K562 (cell line): ENCODE data around the gene EFCAB9. TPM values are rescaled to one million over a fixed set of nuclear protein-coding genes. Genes with fewer than 3 reads are reported as not detected.

Source experiments
- LCOR ChIP-seq: sonication (generic); formaldehyde crosslinking; IDR thresholded peaks from 2 replicates; pipeline ENCODE4 v1.8.0; 2022; ENCODE audit warnings: mild to moderate bottlenecking, missing genetic modification reagents
- NCOA6 ChIP-seq: fragments of 450-650 bp; IDR thresholded peaks from 2 replicates; pipeline ENCODE4 v1.6.1; 2017; ENCODE audit warnings: mild to moderate bottlenecking
- NR2F6 ChIP-seq: fragments of 450-650 bp; formaldehyde crosslinking; IDR thresholded peaks from 2 replicates; pipeline ENCODE4 v1.4.0; 2020; ENCODE audit warnings: mild to moderate bottlenecking
- SMARCA5 ChIP-seq: fragments of 450-650 bp; IDR thresholded peaks from 2 replicates; pipeline ENCODE4 v1.6.1; 2016
- SRF ChIP-seq, 2 experiments: fragments of 250-450, 450-650 bp in 1 of 2; sonication (Bioruptor Pico) in 1 of 2; sonication (generic) in 1 of 2; formaldehyde crosslinking; IDR thresholded peaks; 2 replicates each; pipeline versions ENCODE4 v1.5.0 to v1.5.1; 2020 to 2022; ENCODE audit warnings: mild to moderate bottlenecking in 1 of 2, missing genetic modification reagents in 1 of 2
- polyA plus RNA-seq, 8 experiments: library from polyadenylated mRNA; depleted of rRNA in 4 of 8; stranded (reverse) in 5 of 8; unstranded in 3 of 8; fragments of >200 nt; fragmentation: Nextera tagmentation in 2 of 8; fragmentation: Illumina TruSeq in 1 of 8; extraction: Ambion mirVana in 2 of 8; extraction: Trizol in 1 of 8; gene quantifications; 2 replicates each; pipeline versions ENCODE4 v1.2.1 to v1.2.3, GENCODE V29; 2011 to 2014; ENCODE audit warnings: inconsistent platforms in 1 of 8, missing spikeins in 1 of 8
- total RNA-seq, 7 experiments: library from RNA; depleted of rRNA in 6 of 7; stranded (reverse); fragments of >200 nt in 6 of 7; fragmentation: Illumina TruSeq in 2 of 7; extraction: Trizol in 2 of 7; gene quantifications; 2 replicates each; pipeline versions ENCODE4 v1.2.1 to v1.2.3, GENCODE V29; 2011 to 2021; ENCODE audit warnings: low replicate concordance in 1 of 7
- TF ChIP-seq, protein P1 (sequence below): fragments of 200-600 bp; sonication (generic); IDR thresholded peaks from one replicate; pipeline ENCODE4 v1.6.1; 2012; ENCODE audit warnings: mild to moderate bottlenecking, low read depth, low read length, inconsistent platforms

Gene EFCAB9
- total and polyA plus RNA-seq, 9 of the 15 experiments (the other 6 are each of a cell fraction or from before 2014, with no cell fraction given): not detected

DNA sequence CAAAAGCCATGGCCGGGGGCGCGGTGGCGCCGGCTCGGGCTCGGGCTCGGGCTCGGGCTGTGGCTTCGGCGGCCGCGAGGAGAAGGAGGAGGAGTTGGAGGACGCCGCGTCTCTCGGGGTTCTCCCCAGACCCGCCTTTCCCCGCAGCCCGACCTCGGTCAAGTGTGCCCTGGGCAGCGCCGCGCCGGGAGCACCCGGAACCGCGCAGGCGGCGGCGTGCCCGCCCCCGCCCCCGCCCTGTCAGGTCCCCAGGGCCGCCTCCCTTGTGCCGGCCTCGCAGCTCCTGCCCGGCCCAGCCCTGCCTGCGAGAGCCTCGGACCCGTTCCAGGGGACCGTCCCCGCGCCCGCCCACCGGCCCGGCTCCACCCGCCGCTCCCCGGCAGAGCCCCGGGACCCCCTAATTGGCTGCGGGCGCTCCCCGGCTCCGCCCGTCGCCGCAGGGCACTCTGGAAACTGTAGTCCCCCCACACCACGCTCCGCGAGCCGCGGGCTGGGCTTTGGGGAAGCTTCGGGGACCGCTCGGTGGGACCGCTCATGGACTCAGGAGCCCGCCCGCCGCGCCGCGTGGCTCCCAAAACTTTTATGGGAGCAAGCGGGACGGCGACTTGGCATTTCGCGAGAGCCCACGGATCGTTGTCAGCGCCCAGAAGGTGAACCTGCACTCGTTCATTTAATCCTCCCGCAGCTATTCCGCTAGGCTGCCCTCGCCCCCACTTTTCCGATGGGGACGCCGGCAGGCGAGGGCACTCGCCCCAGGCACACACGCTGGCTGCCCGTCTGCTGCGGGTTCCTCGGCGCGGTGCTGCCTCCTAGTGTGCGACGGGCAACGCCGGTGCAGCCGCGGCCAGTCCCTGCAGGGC lies 5.7 kb upstream of the EFCAB9 start, which contains the start of gene STK10 (continued):
- TF ChIP-seq, protein P1, sequence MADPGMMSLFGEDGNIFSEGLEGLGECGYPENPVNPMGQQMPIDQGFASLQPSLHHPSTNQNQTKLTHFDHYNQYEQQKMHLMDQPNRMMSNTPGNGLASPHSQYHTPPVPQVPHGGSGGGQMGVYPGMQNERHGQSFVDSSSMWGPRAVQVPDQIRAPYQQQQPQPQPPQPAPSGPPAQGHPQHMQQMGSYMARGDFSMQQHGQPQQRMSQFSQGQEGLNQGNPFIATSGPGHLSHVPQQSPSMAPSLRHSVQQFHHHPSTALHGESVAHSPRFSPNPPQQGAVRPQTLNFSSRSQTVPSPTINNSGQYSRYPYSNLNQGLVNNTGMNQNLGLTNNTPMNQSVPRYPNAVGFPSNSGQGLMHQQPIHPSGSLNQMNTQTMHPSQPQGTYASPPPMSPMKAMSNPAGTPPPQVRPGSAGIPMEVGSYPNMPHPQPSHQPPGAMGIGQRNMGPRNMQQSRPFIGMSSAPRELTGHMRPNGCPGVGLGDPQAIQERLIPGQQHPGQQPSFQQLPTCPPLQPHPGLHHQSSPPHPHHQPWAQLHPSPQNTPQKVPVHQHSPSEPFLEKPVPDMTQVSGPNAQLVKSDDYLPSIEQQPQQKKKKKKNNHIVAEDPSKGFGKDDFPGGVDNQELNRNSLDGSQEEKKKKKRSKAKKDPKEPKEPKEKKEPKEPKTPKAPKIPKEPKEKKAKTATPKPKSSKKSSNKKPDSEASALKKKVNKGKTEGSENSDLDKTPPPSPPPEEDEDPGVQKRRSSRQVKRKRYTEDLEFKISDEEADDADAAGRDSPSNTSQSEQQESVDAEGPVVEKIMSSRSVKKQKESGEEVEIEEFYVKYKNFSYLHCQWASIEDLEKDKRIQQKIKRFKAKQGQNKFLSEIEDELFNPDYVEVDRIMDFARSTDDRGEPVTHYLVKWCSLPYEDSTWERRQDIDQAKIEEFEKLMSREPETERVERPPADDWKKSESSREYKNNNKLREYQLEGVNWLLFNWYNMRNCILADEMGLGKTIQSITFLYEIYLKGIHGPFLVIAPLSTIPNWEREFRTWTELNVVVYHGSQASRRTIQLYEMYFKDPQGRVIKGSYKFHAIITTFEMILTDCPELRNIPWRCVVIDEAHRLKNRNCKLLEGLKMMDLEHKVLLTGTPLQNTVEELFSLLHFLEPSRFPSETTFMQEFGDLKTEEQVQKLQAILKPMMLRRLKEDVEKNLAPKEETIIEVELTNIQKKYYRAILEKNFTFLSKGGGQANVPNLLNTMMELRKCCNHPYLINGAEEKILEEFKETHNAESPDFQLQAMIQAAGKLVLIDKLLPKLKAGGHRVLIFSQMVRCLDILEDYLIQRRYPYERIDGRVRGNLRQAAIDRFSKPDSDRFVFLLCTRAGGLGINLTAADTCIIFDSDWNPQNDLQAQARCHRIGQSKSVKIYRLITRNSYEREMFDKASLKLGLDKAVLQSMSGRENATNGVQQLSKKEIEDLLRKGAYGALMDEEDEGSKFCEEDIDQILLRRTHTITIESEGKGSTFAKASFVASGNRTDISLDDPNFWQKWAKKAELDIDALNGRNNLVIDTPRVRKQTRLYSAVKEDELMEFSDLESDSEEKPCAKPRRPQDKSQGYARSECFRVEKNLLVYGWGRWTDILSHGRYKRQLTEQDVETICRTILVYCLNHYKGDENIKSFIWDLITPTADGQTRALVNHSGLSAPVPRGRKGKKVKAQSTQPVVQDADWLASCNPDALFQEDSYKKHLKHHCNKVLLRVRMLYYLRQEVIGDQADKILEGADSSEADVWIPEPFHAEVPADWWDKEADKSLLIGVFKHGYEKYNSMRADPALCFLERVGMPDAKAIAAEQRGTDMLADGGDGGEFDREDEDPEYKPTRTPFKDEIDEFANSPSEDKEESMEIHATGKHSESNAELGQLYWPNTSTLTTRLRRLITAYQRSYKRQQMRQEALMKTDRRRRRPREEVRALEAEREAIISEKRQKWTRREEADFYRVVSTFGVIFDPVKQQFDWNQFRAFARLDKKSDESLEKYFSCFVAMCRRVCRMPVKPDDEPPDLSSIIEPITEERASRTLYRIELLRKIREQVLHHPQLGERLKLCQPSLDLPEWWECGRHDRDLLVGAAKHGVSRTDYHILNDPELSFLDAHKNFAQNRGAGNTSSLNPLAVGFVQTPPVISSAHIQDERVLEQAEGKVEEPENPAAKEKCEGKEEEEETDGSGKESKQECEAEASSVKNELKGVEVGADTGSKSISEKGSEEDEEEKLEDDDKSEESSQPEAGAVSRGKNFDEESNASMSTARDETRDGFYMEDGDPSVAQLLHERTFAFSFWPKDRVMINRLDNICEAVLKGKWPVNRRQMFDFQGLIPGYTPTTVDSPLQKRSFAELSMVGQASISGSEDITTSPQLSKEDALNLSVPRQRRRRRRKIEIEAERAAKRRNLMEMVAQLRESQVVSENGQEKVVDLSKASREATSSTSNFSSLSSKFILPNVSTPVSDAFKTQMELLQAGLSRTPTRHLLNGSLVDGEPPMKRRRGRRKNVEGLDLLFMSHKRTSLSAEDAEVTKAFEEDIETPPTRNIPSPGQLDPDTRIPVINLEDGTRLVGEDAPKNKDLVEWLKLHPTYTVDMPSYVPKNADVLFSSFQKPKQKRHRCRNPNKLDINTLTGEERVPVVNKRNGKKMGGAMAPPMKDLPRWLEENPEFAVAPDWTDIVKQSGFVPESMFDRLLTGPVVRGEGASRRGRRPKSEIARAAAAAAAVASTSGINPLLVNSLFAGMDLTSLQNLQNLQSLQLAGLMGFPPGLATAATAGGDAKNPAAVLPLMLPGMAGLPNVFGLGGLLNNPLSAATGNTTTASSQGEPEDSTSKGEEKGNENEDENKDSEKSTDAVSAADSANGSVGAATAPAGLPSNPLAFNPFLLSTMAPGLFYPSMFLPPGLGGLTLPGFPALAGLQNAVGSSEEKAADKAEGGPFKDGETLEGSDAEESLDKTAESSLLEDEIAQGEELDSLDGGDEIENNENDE: no peak
- no peak for TF ChIP-seq SRF (CRISPR knock-in tag; IDR thresholded peaks at IDR 0.05)
- TF ChIP-seq NCOA6: peak; percentile 28; the same call in 1 of the 2 replicates
- no peak for TF ChIP-seq NR2F6 (CRISPR knock-in tag)
- TF ChIP-seq SMARCA5: 0 out of 2 replicates have a peak, but pooled peaks have one; percentile 17
- peak; percentile 34; the same call in 1 of the 2 replicates for TF ChIP-seq LCOR (CRISPR knock-in tag)
